ENCODE results near the gene CD302. TPM values are rescaled to one million over a fixed set of nuclear protein-coding genes. Genes with fewer than 3 reads are reported as not detected.

CD302 gene
- total and polyA plus RNA-seq, 2 of the 8 experiments (the other 6 are each of a cell fraction or from before 2014, with no cell fraction given), result 0.76 to 0.79 TPM

DNA sequence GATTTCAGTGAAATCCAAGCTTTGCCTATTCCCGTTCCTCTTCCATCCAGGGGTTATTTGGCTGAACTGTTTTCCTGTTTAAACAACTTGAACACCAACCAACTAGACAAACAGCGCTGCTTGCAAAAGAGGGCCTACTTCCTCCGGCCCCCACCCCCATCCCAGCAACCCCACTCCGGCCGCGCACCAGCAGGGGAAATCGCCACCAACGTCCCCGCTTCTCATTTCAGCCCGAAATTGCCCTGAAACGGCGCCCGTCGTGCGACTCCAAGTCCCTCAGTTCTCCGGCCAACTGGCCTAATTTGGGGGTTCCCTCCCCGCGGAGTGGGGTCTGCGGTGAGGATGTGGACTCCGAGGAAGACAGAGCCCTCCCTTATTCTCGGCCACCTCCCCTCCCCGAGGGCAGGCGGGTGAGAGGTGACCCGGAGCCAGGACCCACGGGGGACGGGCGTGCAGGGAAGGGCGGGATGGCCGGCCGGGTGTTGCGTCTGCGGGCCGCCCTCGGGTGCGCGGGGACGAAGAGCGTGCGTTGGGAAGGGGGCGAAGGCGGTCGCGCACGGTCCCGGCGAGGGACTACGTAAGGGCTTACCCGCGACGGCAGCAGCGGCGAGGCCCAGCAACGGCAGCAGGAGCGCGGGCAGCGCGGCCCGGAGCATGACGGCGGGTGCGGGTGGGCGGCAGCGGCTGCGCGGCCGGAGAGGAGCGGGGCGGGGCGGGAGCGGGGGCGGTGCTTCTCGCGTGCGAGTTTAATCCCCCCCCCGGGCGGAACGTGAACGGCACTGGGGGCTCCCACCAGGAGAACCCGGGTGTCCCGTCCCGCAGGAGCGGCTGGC is at the start of gene CD302 (continued):
- no peak for TF ChIP-seq SP2 (IDR thresholded peaks at IDR 0.05; ENCODE audit: low read length)
- TF ChIP-seq, protein P1, sequence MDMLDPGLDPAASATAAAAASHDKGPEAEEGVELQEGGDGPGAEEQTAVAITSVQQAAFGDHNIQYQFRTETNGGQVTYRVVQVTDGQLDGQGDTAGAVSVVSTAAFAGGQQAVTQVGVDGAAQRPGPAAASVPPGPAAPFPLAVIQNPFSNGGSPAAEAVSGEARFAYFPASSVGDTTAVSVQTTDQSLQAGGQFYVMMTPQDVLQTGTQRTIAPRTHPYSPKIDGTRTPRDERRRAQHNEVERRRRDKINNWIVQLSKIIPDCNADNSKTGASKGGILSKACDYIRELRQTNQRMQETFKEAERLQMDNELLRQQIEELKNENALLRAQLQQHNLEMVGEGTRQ (IDR thresholded peaks at IDR 0.05; ENCODE audit: low read length), result no peak
- TF ChIP-seq HDAC2 (IDR thresholded peaks at IDR 0.05; ENCODE audit: borderline replicate concordance in 1 of 2, low read depth in 2 of 2, low read length in 2 of 2), result peak in 1 of 2 experiments; percentile 24; a peak in 1 of 4 replicates
- no peak for TF ChIP-seq GTF2F1 (IDR thresholded peaks at IDR 0.05; ENCODE audit: borderline replicate concordance, low read depth, low read length)
- no peak for TF ChIP-seq NANOG (IDR thresholded peaks at IDR 0.05; ENCODE audit: insufficient read depth, low read depth, low read length, poor library complexity, severe bottlenecking)
- TF ChIP-seq, protein P2, sequence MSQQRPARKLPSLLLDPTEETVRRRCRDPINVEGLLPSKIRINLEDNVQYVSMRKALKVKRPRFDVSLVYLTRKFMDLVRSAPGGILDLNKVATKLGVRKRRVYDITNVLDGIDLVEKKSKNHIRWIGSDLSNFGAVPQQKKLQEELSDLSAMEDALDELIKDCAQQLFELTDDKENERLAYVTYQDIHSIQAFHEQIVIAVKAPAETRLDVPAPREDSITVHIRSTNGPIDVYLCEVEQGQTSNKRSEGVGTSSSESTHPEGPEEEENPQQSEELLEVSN (IDR thresholded peaks at IDR 0.05), result peak; percentile 88
- no peak for TF ChIP-seq SIX5 (IDR thresholded peaks at IDR 0.05; ENCODE audit: low read depth, low read length)
- no peak for TF ChIP-seq TBP (IDR thresholded peaks at IDR 0.05; ENCODE audit: low read depth, low read length)
- TF ChIP-seq SP1 (IDR thresholded peaks at IDR 0.05; ENCODE audit: low read depth, low read length), result no peak
- no peak for TF ChIP-seq POU5F1 (IDR thresholded peaks at IDR 0.05; ENCODE audit: low read depth, low read length)
- no peak for TF ChIP-seq CTBP2 (IDR thresholded peaks at IDR 0.05; ENCODE audit: borderline replicate concordance, insufficient read depth, insufficient read length, low read length)
- TF ChIP-seq, protein P3, sequence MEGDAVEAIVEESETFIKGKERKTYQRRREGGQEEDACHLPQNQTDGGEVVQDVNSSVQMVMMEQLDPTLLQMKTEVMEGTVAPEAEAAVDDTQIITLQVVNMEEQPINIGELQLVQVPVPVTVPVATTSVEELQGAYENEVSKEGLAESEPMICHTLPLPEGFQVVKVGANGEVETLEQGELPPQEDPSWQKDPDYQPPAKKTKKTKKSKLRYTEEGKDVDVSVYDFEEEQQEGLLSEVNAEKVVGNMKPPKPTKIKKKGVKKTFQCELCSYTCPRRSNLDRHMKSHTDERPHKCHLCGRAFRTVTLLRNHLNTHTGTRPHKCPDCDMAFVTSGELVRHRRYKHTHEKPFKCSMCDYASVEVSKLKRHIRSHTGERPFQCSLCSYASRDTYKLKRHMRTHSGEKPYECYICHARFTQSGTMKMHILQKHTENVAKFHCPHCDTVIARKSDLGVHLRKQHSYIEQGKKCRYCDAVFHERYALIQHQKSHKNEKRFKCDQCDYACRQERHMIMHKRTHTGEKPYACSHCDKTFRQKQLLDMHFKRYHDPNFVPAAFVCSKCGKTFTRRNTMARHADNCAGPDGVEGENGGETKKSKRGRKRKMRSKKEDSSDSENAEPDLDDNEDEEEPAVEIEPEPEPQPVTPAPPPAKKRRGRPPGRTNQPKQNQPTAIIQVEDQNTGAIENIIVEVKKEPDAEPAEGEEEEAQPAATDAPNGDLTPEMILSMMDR (IDR thresholded peaks at IDR 0.05; ENCODE audit: control extremely low read depth in 1 of 3, insufficient read depth in 1 of 3, low read depth in 1 of 3, low read length in 3 of 3), result no peak
- TF ChIP-seq POLR2AphosphoS5 (IDR thresholded peaks at IDR 0.05; ENCODE audit: low read depth, low read length), result no peak; the same call in 1 of the 2 replicates
- no peak for TF ChIP-seq CHD2 (IDR thresholded peaks at IDR 0.05; ENCODE audit: low read length)
- no peak for TF ChIP-seq JUND (IDR thresholded peaks at IDR 0.05; ENCODE audit: low read length)
- peak; percentile 22; the same call in 1 of the 2 replicates for TF ChIP-seq TEAD4 (IDR thresholded peaks at IDR 0.05; ENCODE audit: low read depth, low read length)
- peak; percentile 83 for TF ChIP-seq RBBP5 (IDR thresholded peaks at IDR 0.05; ENCODE audit: borderline replicate concordance, low read depth, low read length)
- TF ChIP-seq, protein P4, sequence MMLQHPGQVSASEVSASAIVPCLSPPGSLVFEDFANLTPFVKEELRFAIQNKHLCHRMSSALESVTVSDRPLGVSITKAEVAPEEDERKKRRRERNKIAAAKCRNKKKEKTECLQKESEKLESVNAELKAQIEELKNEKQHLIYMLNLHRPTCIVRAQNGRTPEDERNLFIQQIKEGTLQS (IDR thresholded peaks at IDR 0.05; ENCODE audit: insufficient read depth, low read depth, low read length), result no peak
